Metanephros (tissue), 2 donors: ENCODE results near the gene CASKIN1. TPM values are rescaled to one million over a fixed set of nuclear protein-coding genes. Genes with fewer than 3 reads are reported as not detected.

ENCODE experiments used
- small RNA-seq: library from RNA; depleted of rRNA; stranded (forward); fragments of <200 nt; gene quantifications from one replicate; pipeline ENCODE3, GENCODE V24; 2014; ENCODE audit warnings: low replicate concordance
- total RNA-seq: library from RNA; depleted of rRNA; stranded (reverse); fragments of >200 nt; gene quantifications from one replicate; pipeline ENCODE4 v1.2.3, GENCODE V29; 2014

Gene CASKIN1
- total RNA-seq: 1.6 TPM

GRCh38 chr16:2196162-2196980 is at the start of gene CASKIN1:
TSS of gene CASKIN1 (minus strand) at chr16:2196605. CDS start at chr16:2196432, 173 bp downstream.

GRCh38 chr16:2236337-2237101 is 40.1 kb upstream of the CASKIN1 start, which contains the start of gene DNASE1L2:
TSS of gene DNASE1L2 (plus strand) at chr16:2236444. CDS start at chr16:2236817, 373 bp downstream.

GRCh38 chr16:2223221-2223941 is 27.0 kb upstream of the CASKIN1 start, which contains the start of gene E4F1:
TSS of gene E4F1 (plus strand) at chr16:2223591. CDS start at chr16:2223614, 23 bp downstream.

GRCh38 chr16:2214719-2214968 is 18.2 kb upstream of the CASKIN1 start, which contains the start of gene PGP:
TSS of gene PGP (minus strand) at chr16:2214840. CDS start at chr16:2214777, 63 bp downstream.

GRCh38 chr16:2210386-2211365 is 14.3 kb upstream of the CASKIN1 start, which contains the start of gene BRICD5:
TSS of gene BRICD5 (minus strand) at chr16:2210863. CDS start at chr16:2210833, 30 bp downstream.

GRCh38 chr16:2205104-2205966 is 8.9 kb upstream of the CASKIN1 start, which contains the start of gene MLST8:
TSS of gene MLST8 (plus strand) at chr16:2205454. CDS start at chr16:2206086, 632 bp downstream.

GRCh38 chr16:2155091-2155950 is 41.1 kb downstream of the CASKIN1 start, which contains the start of gene TRAF7:
TSS of gene TRAF7 (plus strand) at chr16:2155782. CDS start at chr16:2163921, 8,139 bp downstream.

GRCh38 chr16:2147981-2148671 is 48.3 kb downstream of the CASKIN1 start, which contains the start of gene RAB26:
TSS of gene RAB26 (plus strand) at chr16:2148625. CDS start at chr16:2148784, 159 bp downstream.

GRCh38 chr16:2135770-2136490 is 60.5 kb downstream of the CASKIN1 start, which contains the start of gene PKD1:
TSS of gene PKD1 (minus strand) at chr16:2135898. CDS start at chr16:2135689, 209 bp downstream.

Small RNA genes lying within 50 kb of the gene (small RNA-seq; reads per million reads assigned to genes)
- gene MIR3180-5: not detected
- not detected for gene MIR4516
- not detected for gene RF00019
- not detected for gene SNORD60

Other genes starting within 250 kb of the CASKIN1 start
- gene RPL3L, start 241.9 kb downstream of the CASKIN1 start, total RNA-seq: 33.3 TPM
- gene NDUFB10, start 237.1 kb downstream of the CASKIN1 start, total RNA-seq: 130 TPM
- 2,517 TPM for gene RPS2, start 231.8 kb downstream of the CASKIN1 start, total RNA-seq
- not detected for gene RNF151, start 229.7 kb downstream of the CASKIN1 start, total RNA-seq
- 32.2 TPM for gene TBL3, start 224.6 kb downstream of the CASKIN1 start, total RNA-seq
- 0.47 TPM for gene NOXO1, start 215.1 kb downstream of the CASKIN1 start, total RNA-seq
- gene GFER, start 212.4 kb downstream of the CASKIN1 start, total RNA-seq: 24.6 TPM
- 3.2 TPM for gene SYNGR3, start 206.6 kb downstream of the CASKIN1 start, total RNA-seq
- gene ZNF598, start 186.8 kb downstream of the CASKIN1 start, total RNA-seq: 20.9 TPM
- gene NPW, start 176.8 kb downstream of the CASKIN1 start, total RNA-seq: 7.0 TPM
- 109 TPM for gene NHERF2, start 169.7 kb downstream of the CASKIN1 start, total RNA-seq
- 24.0 TPM for gene NTHL1, start 148.8 kb downstream of the CASKIN1 start, total RNA-seq
- 139 TPM for gene TSC2, start 148.6 kb downstream of the CASKIN1 start, total RNA-seq
- gene PKD1, start 60.7 kb downstream of the CASKIN1 start, total RNA-seq: 162 TPM
- gene RAB26, start 48.0 kb downstream of the CASKIN1 start, total RNA-seq: 0.58 TPM
- 40.6 TPM for gene TRAF7, start 40.8 kb downstream of the CASKIN1 start, total RNA-seq
- gene MLST8, start 8.8 kb upstream of the CASKIN1 start, total RNA-seq: 31.9 TPM
- 5.4 TPM for gene BRICD5, start 14.3 kb upstream of the CASKIN1 start, total RNA-seq
- 14.0 TPM for gene PGP, start 18.2 kb upstream of the CASKIN1 start, total RNA-seq
- gene E4F1, start 27.0 kb upstream of the CASKIN1 start, total RNA-seq: 37.2 TPM
- gene DNASE1L2, start 39.8 kb upstream of the CASKIN1 start, total RNA-seq: 1.3 TPM
- gene ECI1, start 55.0 kb upstream of the CASKIN1 start, total RNA-seq: 51.0 TPM
- gene RNPS1, start 71.5 kb upstream of the CASKIN1 start, total RNA-seq: 78.3 TPM
- 7.3 TPM for gene ABCA3, start 144.1 kb upstream of the CASKIN1 start, total RNA-seq
- gene CCNF, start 232.8 kb upstream of the CASKIN1 start, total RNA-seq: 10.5 TPM